ENCODE data around the gene KCND2. TPM values are rescaled to one million over a fixed set of nuclear protein-coding genes. Genes with fewer than 3 reads are reported as not detected.
"Not testable (repeated sequence)": the region's sequence is repeated elsewhere in the genome, so short reads cannot be mapped to it uniquely, and the experiment has no call there.

The KCND2 gene
- total RNA-seq, 1 donor from 2014 or later = 1.3 TPM

DNA sequence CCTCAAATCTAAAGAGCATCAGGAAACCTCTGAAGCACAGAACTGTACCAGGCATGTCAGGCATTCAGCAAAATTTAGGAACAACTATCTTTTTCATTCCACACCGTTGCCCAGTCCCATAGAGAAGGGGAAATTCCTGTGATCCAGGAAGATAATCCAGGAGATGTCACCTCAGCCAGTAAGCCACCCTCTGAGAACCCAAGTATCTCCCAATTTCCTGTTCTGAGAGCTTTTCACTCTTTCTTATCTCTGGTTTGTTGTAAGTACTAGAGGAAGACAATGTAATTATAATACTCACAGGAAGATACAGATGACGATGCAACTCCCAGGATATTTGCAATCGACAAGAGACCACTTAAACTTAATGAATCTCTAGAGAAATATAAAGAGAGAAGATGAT, 487.9 kb downstream of the KCND2 start:
- DNase-seq = no peak

GRCh38 chr7:120770206-120770605, 497.2 kb downstream of the KCND2 start:
- DNase-seq = no peak

- no peak for DNase-seq
Observed at GRCh38 chr7:120774481-120774880, 501.5 kb downstream of the KCND2 start.

GRCh38 chr7:120775755-120776154, 502.8 kb downstream of the KCND2 start:
- no peak for DNase-seq

- DNase-seq = not testable (repeated sequence)
Observed at GRCh38 chr7:120779078-120779477, 506.1 kb downstream of the KCND2 start.

DNA sequence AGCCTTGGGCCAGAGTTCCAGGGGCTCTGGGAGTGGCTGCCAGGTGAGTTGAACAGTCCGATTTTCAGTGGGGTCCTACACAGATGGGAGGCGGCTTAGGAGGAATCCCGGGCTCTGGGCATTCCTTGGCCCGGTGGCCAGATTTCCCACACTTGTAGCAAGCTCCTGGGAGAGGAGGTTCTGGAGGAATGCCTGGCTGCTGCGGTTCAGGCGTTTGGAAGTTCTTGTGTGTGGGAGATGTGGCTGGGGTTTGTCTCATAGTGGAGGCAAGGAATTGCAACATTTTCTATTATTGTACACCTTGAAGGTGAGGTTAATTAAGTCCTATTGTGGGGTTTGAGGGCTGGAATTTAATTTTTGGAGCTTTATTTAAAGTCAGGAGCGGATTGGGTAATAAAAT, 507.5 kb downstream of the KCND2 start:
- DNase-seq = not testable (repeated sequence)

DNA sequence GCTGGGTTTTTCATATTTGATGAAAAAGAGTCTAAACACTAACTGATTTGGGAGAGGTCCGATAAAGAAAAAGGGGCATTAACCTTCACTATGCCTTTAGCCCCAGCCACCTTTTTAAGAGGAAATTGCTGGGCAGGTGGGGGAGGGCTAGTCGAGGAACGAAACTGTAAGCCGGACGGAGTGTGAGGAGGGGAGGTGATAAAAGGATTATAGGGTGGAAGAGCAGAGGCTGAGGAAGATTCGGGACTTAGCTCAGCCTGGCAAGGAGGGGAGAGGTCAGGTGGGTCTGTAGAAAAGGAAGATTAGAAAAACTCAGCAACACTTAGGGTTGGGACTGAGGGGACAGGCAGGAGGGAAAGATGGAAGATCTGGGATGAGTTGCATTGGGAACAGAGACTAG, 508.0 kb downstream of the KCND2 start:
- no peak for DNase-seq

DNA sequence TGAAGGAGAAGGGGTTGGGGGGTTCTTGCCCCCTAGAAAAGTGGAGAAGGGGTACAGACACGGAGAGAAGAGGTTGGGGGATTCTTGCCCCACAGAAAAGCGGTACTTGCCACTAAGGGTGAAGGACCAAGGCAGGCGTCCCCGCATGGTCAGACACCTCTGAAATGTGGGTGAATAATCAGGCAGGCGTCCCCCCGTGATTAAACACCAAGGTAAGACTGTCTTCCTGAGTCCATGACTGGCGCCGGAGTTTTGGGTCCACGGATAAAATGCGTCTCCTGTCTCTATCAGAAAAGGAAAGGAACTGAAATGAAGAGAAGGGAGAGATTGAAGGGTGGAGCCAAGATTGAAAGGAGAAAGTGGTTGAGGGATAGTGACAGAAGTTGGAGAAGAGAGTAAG, 508.9 kb downstream of the KCND2 start:
- DNase-seq = not testable (repeated sequence)

GRCh38 chr7:120783273-120783672, 510.3 kb downstream of the KCND2 start:
- no peak for DNase-seq

GRCh38 chr7:120783721-120784120, 510.7 kb downstream of the KCND2 start:
- no peak for DNase-seq

DNA sequence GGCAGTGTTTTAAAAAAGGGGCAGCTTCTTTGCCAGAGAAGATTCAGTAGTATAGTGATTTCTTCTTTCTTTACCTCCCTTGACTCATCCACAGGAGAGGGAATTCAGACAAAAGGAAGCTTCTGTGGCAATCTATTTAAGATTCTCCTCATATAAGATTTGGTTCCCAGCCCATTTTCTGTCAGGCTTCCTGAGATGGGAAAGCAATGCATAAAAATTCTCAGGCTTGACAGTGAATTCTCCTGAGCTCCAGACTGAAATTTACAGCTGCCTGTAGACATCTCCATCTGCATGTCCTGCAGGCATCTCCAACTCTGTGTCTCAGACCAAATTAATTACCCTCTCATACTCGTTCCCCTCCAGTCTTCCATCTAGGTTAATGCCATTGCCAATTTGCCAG, 512.1 kb downstream of the KCND2 start:
- DNase-seq = peak; percentile 35

DNA sequence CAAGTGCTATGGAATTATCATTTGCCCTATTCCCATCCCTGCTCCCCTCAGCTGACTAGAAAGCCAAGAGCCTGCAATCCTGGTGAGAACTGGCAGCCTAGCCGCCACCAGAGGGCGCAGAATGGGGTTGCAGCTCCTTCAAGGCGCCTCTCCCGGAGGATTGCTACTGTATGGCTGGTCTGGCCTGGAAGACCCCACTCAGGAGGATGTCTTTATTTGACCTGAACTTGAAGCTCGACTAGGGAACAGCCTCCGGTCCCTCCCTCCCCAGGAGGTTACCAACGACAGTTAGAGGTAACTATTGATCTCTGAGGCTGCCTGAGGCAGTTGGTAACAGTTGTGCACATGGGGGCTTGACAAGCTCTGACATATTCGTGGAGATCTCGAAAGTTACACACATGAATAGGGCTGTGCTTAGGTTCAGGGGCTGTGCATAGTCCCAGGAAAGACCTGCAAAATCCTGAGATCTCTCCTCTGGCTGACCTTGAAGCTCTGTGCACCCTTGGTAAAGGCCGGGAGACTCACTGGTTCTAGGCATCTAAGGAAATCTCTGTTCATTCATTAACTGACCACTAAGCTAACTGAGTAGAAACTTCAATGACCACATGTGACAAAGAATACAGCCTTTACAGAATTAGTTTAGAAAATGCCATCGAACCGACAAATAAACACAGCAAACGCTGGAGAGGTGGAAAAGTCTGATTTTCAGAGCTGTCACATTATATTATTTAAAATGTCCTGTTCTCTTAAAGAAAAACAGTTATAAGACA, 519.3 kb downstream of the KCND2 start:
- peak; percentile 84 for DNase-seq

- DNase-seq = no peak
Observed at GRCh38 chr7:120792861-120793130, 519.8 kb downstream of the KCND2 start.

GRCh38 chr7:120793213-120793936, 520.4 kb downstream of the KCND2 start:
- no peak for DNase-seq

DNA sequence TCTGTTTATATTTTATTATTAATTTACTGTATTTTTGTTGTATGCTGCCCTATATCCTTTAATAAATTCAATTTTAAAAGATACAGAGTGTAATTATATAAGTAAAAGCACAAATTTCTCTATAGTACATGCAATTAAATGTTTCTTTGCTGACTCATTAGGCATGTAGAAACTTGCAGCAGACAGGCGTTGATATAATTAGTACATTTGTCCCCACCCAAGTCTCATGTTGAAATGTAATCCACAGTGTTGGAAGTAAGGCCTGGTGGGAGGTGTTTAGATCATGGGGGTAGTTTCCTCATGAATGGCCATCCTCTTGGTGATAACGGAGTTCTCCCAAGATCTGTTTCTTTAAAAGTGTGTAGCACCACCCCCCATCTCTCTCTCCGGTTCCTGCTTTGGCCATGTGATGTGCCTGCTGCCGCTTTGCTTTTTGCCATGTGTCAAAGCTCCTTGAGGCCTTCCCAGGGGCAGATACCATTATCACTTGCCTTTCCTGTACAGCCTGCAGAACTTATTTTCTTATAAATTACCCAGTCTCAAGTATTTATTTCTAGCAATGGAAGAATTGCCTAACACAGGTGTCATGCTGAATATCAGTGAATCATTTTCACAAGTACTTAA, 521.2 kb downstream of the KCND2 start:
- no peak for DNase-seq

GRCh38 chr7:120797026-120797645, 524.2 kb downstream of the KCND2 start:
- no peak for DNase-seq

GRCh38 chr7:120799147-120799546, 526.2 kb downstream of the KCND2 start:
- peak; percentile 25 for DNase-seq

Small RNA genes lying within 50 kb of the gene (small RNA-seq; reads per million reads assigned to genes)
- gene RNU6-581P (ENCODE audit: low replicate concordance) = not detected

Data from tongue (tissue), 3 donors.